Neural progenitor cell (in vitro differentiated cells): ENCODE results near the gene NPSR1.

Experiments
- CTCF ChIP-seq: fragments of 200-600 bp; sonication (generic); IDR thresholded peaks from 2 replicates; pipeline ENCODE4 v1.5.1; 2017; ENCODE audit warnings: antibody characterized with exemption, mild to moderate bottlenecking
- EZH2 ChIP-seq: fragments of 200-600 bp; sonication (generic); IDR thresholded peaks from 2 replicates; pipeline ENCODE4 v1.6.1; 2017; ENCODE audit warnings: antibody characterized with exemption, mild to moderate bottlenecking, moderate library complexity

GRCh38 chr7:34762764-34763163, 104.7 kb downstream of the NPSR1 start:
- TF ChIP-seq CTCF (no peak), EZH2 (no peak)
